GM18870 (cell line): ENCODE results near the gene TMIGD2.
"Not testable (repeated sequence)": the region's sequence is repeated elsewhere in the genome, so short reads cannot be mapped to it uniquely, and the experiment has no call there.

ENCODE experiments used
- ATAC-seq: cut with Tn5 transposase; IDR thresholded peaks from one replicate; pipeline ENCODE4 v1.9.1; 2021; ENCODE audit warnings: moderate library complexity; ENCODE audit not compliant: unreplicated experiment

Gene TMIGD2

DNA sequence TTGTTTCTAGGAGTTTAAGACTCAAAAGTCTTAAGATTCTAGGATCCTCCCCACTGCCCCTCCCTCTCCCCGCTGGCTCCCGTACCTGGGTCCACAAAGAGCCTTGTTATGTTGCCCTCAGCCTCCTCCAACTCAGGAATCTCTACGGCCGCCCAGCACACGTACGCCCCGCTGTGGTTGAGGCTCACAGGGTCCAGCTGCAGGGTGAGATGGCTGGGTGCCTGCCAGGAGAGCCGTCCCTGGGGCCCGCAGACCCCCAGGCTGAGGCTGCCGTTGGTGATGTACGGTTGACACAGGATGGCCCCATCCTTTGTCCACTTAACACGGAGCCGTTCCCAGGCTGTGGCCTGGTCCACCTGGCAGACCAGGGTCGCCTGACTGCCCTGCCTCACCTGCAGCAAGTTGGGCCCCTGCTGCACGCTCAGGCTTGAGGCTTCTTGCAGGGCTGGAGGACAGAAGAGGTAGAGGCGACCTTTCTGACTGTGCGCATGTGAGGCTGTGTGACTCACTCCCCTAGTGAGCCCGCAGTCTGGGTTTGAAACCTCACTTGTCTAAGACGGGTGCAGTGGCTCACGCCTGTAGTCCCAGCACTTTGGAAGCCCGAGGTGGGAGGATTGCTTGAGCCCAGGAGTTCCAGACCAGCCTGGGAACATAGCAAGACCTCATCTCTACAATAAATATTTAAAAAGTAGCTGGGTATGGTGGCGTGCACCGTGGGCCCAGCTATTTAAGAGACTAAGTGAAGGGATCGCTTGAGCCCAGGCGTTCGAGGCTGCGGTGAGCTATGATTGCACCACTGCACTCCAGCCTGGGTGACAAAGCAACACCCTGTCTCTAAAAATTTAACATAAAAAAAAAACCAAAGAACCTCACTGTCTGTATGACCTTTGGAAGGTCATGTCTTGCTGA, 4.0 kb downstream of the TMIGD2 start:
- no peak for ATAC-seq

- no peak for ATAC-seq
These were observed 6.0 kb downstream of the TMIGD2 start for GRCh38 chr19:4295972-4296771.

DNA sequence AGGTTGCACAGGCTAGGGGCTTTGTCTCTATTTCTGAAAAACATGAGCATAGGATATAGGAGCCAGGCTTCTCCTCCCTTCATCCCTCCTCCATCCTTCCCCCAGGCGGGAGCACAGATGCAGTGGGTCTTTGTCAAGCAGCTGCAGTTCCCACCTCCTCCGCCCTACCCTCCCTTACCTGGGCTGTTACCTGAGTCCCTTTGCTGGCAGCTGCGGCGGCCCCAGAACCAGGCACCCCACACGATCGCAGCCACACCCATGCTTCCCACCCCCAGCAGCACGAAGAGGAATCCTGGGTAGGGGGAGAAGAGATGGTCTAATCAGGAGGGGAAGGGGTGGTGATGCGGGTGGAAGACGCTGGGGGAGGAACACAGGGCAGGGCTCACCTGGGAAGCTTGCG, 7.8 kb downstream of the TMIGD2 start:
- ATAC-seq, result no peak

DNA sequence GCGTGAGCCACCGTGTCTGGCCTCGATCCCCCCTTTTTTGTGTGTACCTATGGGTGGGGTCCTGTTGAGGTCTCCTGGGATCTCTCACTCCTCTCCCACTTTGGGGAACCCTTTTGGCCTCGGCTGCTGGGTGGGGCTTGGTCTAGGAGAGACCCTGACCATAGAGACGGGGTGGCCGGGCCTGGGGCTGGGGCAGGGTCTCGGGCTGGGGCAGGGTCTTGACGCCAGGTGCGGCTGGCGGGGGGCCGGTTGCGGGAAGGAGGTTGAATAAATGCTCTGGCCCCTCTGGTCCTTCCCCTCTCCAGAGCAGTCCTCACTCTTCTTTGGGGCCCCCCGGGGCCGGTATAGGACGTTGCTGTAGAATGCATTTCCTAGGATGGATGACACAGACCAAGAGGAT, 9.7 kb downstream of the TMIGD2 start:
- no peak for ATAC-seq

GRCh38 chr19:4291184-4291732, 10.9 kb downstream of the TMIGD2 start:
- ATAC-seq, result no peak

DNA sequence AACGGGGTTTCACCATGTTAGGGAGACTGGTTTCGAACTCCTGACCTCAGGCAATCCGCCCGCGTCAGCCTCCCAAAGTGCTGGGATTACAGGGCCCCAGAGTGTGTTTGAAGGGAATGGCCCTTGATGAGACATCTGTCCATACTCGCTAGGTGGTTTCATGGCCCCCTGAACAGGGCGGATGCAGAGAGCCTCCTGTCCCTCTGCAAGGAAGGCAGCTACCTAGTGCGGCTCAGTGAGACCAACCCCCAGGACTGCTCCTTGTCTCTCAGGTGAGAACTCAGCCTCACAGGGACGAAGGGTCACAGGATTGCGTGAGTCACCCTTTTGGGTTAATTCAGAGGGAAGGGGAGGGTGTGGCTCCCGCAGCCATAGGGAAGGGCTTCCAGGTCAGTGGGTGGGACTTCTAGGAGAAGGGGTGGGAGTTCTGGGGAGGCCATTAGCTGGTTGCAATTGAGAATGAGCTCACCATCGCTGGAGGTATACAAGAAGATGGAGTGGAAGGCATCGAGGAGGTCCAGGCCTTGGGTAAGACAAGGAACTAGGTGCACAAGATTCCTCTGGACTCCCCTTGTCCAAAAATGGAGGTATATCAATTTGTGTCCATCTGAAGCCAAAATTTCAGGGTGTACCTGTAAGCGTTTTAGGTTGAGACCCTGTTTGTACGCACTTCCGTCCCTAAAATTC, 14.0 kb downstream of the TMIGD2 start:
- ATAC-seq, result no peak

DNA sequence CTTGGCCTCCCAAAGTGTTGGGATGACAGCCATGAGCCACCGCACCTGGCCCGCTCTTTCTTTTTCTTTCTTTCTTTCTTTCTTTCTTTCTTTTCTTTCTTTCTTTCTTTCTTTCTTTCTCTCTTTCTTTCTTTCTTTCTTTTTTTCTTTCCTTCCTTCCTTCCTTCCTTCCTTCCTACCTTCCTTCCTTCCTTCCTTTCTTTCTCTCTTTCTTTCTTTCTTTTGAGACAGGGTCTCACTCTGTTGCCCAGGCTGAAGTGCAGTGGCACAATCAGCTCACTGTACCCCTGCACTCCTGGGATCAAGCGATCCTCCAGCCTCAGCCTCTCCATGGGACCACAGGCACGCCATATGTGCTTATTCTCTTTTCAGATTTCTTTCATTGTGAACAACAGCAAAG, 16.0 kb downstream of the TMIGD2 start:
- not testable (repeated sequence) for ATAC-seq

- no peak for ATAC-seq
These were observed 17.2 kb downstream of the TMIGD2 start for GRCh38 chr19:4284974-4285373.

DNA sequence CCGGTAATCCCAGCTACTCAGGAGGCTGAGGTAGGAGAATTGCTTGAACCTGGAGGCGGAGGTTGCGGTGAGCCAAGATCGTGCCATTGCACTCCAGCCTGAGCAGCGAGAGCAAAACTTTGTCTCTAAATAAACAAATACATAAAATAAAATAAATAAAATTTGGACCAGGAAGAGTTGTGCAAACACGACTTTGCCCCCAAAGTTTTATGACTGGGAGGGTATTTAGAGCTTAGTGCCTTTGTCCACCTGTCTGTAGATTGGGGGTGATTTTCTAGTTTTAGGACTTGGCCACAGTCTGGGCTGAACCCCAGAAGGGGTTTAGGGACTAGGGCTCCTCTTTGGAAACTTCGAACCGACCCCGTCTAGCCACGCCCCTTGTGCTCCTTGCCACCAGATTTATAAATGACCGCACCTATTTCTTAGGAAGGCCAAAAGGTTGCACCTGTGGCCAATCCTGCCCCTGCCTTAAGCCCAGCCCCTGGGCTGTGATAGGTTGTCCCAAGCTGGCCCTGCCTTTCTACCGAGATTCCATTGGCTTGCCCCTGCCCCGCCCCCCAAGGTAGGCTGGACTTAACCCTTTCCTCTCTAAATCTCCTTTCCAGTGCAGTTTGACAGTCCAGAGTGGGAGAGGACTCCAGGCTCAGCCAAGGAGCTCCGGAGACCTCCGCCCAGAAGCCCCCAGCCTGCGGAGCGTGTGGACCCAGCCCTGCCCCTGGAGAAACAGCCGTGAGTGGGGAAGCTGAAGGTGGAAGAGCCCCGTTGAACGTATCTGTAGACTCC, 17.8 kb downstream of the TMIGD2 start:
- no peak for ATAC-seq

GRCh38 chr19:4279530-4280422, 22.4 kb downstream of the TMIGD2 start:
- no peak for ATAC-seq

DNA sequence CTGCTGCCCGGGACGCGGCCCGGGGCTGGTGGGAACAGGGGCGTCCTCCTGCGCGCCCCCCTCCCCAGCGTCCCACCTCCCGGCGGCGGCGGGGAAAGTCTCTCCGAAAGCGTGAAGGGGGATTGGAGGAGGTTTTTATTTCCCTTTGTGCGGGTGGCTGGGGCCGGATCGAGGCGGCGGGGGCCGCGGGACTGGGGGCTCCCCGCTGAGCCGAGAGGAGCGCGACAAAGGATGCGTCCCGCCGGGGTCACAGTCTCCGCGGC, 23.0 kb downstream of the TMIGD2 start:
- no peak for ATAC-seq

DNA sequence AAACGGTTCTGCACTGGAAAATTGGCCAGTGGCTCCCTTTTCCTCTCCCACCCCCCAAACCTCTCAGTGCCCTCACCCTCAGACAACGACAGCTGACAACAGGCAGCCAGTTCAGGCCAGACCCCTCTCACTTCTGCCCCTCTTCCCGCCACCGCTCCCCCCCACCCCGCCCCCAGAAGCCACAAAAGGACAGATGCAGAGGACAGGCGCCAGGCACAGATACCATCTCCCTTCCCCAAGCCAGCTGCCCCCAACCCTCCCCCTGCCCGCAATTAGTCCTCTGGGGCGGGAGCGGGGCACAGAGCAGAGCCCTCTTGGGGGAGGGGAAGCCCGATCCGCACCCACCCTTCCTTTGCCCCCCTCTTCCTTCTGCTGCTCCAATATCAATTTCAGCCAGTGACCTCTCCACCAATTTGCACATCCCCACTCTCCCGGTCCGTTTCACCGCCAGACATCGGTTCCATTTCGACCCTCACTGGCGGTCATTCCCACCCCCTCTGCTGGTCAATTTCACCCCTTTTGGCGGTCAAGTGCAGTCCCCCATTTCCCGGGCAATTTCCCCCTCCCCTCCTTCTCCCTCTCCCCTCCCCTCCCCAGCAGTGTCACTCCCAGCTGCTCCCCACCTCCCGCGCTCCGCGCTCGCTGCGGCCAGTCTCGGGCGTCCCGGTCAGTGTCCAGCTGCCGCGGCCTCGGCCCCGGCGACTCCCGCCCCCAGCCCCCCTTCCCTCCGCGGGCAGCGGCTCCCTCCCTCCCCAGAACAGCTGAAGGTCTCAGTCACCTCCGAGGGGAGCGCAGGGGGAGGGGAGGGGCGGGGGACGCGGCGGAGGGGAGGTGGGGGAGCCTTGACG, 23.5 kb downstream of the TMIGD2 start, which contains the start of gene SHD:
Gene SHD (plus strand): TSS at position 848 of the 848 bp plus-strand sequence. CDS start 798 bp downstream, outside the sequence.
- ATAC-seq, result no peak

- no peak for ATAC-seq
These were observed 24.2 kb downstream of the TMIGD2 start for GRCh38 chr19:4278010-4278409.

GRCh38 chr19:4277191-4277696, 24.9 kb downstream of the TMIGD2 start:
- ATAC-seq, result no peak

DNA sequence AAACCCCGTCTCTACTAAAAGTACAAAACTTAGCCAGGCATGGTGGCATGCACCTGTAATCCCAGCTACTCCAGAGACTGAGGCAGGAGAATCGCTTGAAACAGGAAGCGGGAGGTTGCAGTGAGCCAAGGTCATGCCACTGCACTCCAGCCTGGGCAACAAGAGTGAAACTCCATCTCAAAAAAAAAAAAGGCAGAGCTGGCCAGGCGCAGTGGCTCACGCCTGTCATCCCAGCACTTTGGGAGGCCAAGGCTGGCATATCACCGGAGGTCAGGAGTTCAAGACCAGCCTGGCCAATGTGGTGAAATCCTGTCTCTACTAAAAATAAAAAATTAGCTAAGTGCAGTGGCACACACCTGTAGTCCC, 27.9 kb downstream of the TMIGD2 start:
- not testable (repeated sequence) for ATAC-seq

- no peak for ATAC-seq
These were observed 29.3 kb downstream of the TMIGD2 start for GRCh38 chr19:4272894-4273293.

DNA sequence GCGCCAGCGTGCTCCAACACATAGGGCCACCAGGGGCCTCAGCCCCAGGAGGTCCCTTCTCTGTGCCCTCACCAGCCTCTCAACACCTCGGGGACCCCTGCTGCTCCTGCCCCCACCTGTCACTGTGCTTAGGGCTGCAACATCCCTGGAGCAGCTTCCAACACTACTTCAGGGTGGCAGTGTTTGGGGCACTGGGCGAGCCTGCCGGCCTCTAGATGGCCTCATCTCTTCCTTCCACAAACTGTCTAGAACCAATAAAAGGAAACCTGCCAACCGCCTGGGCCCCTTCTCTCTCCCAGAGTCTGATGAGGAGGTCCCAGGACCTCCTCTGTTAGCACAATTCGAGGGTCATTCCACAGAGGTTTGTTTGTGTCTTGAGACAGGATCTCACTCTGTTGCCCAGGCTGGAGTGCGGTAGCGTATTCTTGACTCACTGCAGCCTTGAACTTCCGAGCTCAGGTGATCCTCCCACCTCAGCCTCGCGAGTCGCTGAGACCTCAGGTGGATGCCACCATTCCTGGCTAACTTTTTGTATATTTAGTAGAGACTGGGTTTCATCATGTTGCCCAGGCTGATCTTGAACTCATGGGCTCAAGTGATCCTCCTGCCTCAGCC, 33.3 kb downstream of the TMIGD2 start:
- no peak for ATAC-seq
